Heart left ventricle (tissue), 13 donors: Measurements from ENCODE around the gene SAPCD1.

Source experiments
- POLR2A ChIP-seq, 2 donors: fragments of 450-650 bp; IDR thresholded peaks; one replicate each; pipeline ENCODE4 v1.6.1; 2017; ENCODE audit warnings: antibody characterized with exemption in 2 of 2, mild to moderate bottlenecking in 2 of 2, moderate library complexity in 2 of 2
- TF ChIP-seq, protein P1 (sequence below), 12 donors: fragments of 200-600 bp; sonication (generic) in 4 of 12; IDR thresholded peaks; one replicate each; pipeline versions ENCODE4 v1.5.0 to v1.8.0; 2018 to 2022; ENCODE audit warnings: antibody characterized with exemption in 12 of 12, mild to moderate bottlenecking in 5 of 12
- donor health status: ischemic (EF 13 %, LVEDD 7.1; RV severe dilation, severe dysfunction).
- donor health status: DM: no; HTN: yes; CAD: no.
- donor health status: DM: no; HTN: no; CAD: no.
- donor health status: ischemic (EF 25% LVEDD 6.9; RV normal size, moderate dysfunction).
- donor health status: ischemic (EF 25% LVEDD 5.7; RV mildly dilated, moderate dysfunction).
- donor health status: ischemic (EF 35%, LVEDD 5.7; RV mildly dilated, moderate dysfunction).
- donor health status: nonischemic (EF 11% LVEDD 7.7; RV severe dilation, severe dysfunction).
- donor health status: DM: yes; HTN: yes; CAD: no.
- donor health status: PGD.
- donor health status: ischemic (EF 29% LVEDD 5.4; RV normal size, mild dysfunction).
- donor health status: nonischemic (EF 23%, LVEDD 6.1; RV moderate dilation, normal function).

DNA sequence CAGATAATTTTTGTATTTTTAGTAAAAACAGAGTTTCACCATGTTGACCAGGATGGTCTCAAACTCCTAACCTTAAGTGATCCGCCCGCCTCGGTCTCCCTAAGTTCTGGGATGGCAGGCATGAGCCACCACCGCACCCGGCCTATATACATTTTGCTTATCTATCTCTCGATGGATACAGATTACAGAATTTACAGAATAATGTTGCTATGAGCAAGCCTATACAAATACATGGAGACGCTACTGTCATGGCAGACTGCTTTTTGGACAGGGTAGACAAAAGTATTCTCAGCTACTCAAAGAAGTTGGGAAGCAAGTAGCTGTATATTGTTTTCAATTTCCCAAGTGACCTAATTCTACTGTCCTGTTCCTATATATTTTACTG lies 51.0 kb downstream of the SAPCD1 start:
- TF ChIP-seq, protein P1, sequence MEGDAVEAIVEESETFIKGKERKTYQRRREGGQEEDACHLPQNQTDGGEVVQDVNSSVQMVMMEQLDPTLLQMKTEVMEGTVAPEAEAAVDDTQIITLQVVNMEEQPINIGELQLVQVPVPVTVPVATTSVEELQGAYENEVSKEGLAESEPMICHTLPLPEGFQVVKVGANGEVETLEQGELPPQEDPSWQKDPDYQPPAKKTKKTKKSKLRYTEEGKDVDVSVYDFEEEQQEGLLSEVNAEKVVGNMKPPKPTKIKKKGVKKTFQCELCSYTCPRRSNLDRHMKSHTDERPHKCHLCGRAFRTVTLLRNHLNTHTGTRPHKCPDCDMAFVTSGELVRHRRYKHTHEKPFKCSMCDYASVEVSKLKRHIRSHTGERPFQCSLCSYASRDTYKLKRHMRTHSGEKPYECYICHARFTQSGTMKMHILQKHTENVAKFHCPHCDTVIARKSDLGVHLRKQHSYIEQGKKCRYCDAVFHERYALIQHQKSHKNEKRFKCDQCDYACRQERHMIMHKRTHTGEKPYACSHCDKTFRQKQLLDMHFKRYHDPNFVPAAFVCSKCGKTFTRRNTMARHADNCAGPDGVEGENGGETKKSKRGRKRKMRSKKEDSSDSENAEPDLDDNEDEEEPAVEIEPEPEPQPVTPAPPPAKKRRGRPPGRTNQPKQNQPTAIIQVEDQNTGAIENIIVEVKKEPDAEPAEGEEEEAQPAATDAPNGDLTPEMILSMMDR (IDR thresholded peaks at IDR 0.05), result no peak
- TF ChIP-seq POLR2A (IDR thresholded peaks at IDR 0.05), result no peak
